ENCODE data around the gene C12orf75. TPM values are rescaled to one million over a fixed set of nuclear protein-coding genes. Genes with fewer than 3 reads are reported as not detected.

The C12orf75 gene
- 10 to 100 TPM; 68.6 to 73.0 TPM for total RNA-seq

DNA sequence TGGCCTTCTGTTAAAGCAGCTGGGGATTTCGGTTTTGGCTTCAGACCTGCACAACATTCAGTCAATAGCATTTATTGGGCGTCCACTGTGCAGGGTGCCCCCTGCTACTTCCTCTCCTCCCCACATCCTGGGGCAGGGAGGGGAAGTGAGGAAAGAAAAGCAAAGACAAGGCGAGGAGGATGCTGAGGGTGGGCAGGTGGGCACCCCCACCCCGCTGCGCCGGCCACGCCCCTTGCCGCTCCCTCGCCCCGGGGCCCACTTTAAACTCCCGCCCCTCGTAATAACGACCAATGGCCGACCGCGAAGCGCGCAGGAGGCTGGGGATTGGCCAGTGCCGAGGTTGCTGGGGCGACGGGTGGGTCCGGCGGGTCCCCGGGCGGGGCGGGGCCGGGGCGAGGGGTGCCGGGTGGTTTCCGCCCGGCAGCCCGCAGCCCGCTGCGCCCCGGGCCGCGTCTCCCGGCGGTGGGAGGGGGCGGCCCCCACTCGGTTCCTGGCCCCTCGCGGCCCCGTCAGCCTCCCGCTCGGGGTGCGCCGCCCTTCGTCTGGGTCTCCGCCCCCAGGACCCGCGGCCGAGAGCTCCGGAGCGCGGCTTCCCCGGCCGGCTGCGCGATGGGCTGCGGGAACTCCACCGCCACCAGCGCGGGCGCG lies at the start of gene C12orf75:
Gene C12orf75 (plus strand): TSS at position 409 of the 648 bp plus-strand sequence. CDS start 201 bp downstream, at position 610.
- peak; percentile 93 for DNase-seq
- H3K4me1 Mint-ChIP-seq (ENCODE audit: low read depth) = peaks cover 60% of the 10 kb centered on the region
- ATAC-seq (replicated peaks in 1 of 2) = peak; percentile 92 to 93
- H3K27ac Mint-ChIP-seq = peak within 1 kb of the TSS; percentile 87
- no peaks in the 10 kb centered on the region for H3K36me3 Mint-ChIP-seq (ENCODE audit: insufficient read depth in 2 of 2)
- H3K4me3 Mint-ChIP-seq = peak within 1 kb of the TSS; percentile 87 to 90
- H3K9me3 Mint-ChIP-seq = no peaks in the 10 kb centered on the region
- no peaks in the 10 kb centered on the region for H3K27me3 Mint-ChIP-seq (ENCODE audit: low read depth)

DNA sequence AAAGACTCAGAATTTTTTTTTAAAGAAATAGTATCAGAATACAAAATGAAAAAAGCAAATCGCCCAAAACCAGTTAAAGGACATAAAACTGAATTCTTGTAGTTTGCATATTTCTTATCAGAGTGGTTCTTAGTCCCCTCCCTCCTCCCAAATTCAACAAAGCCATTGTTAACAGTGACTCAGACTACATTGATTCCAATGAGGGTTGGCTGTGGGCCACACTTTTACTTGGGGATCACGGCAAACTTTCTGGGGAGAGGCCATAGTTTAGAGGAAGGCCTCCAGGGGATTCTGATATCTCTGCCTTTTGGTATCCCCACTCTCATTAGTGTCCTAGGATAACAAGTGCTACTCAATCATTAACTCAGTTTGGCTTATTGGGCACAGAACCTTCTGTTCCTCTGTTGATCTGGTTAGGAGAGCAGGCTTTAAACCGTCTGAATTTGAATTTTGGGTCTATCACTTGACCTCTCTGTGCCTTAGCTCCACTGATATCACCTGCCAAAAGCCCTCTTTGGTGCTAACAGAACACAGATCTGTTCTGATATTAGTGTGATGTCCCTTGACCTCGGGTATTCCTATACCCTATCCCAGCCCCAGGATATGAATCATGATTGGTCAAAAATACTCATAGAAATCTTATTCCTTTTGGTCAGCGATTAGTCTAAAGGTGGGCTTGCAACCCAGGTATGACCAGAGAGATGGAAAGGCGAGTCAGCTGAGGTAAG lies 49.4 kb upstream of the C12orf75 start:
- peaks cover 21% of the 10 kb centered on the region for H3K27me3 Mint-ChIP-seq (ENCODE audit: low read depth)
- no peak overlapping the region for H3K27ac Mint-ChIP-seq
- H3K4me1 Mint-ChIP-seq (ENCODE audit: low read depth) = no peaks in the 10 kb centered on the region
- no peak overlapping the region for H3K4me3 Mint-ChIP-seq
- ATAC-seq (replicated peaks in 1 of 2) = no peak
- no peak for DNase-seq
- no peaks in the 10 kb centered on the region for H3K9me3 Mint-ChIP-seq
- no peaks in the 10 kb centered on the region for H3K36me3 Mint-ChIP-seq (ENCODE audit: insufficient read depth in 2 of 2)

- ATAC-seq (replicated peaks in 1 of 2) (no peak), DNase-seq (no peak)
- no peaks in the 10 kb centered on the region for H3K4me1 Mint-ChIP-seq (ENCODE audit: low read depth)
- H3K4me3 Mint-ChIP-seq = no peak overlapping the region
- peaks cover 24% of the 10 kb centered on the region for H3K27me3 Mint-ChIP-seq (ENCODE audit: low read depth)
- H3K9me3 Mint-ChIP-seq = no peaks in the 10 kb centered on the region
- H3K36me3 Mint-ChIP-seq (ENCODE audit: insufficient read depth in 2 of 2) = no peaks in the 10 kb centered on the region
- H3K27ac Mint-ChIP-seq = no peak overlapping the region
Measured at GRCh38 chr12:105281694-105282049, 48.8 kb upstream of the C12orf75 start.

- no peaks in the 10 kb centered on the region for H3K9me3 Mint-ChIP-seq
- H3K4me3 Mint-ChIP-seq = no peak overlapping the region
- peaks cover 24% of the 10 kb centered on the region for H3K27me3 Mint-ChIP-seq (ENCODE audit: low read depth)
- no peak for ATAC-seq (replicated peaks in 1 of 2)
- DNase-seq = no peak
- H3K27ac Mint-ChIP-seq = no peak overlapping the region
- H3K4me1 Mint-ChIP-seq (ENCODE audit: low read depth) = no peaks in the 10 kb centered on the region
- H3K36me3 Mint-ChIP-seq (ENCODE audit: insufficient read depth in 2 of 2) = no peaks in the 10 kb centered on the region
Measured at GRCh38 chr12:105285378-105285777, 45.1 kb upstream of the C12orf75 start.

DNA sequence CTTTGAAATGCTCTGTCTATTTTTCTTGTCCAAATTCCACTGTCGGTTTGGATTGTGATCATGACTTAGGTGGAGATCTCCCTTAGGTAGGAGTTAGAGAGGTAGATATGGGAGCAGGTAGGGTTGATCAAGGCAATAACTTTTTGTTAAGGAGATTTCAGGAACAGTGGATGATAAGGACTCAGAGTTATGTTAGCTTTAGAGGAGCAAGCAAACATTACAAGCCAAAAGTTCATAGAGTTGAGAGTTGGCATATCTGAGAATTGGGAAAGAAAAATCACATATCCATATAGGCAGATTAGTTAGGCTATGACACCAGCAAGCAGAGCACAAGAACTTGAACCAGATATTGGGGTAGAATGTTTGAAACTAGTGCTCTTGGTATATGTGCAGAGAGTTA lies 43.1 kb upstream of the C12orf75 start:
- Mint-ChIP-seq H3K27ac (no peak overlapping the region), H3K4me3 (no peak overlapping the region), H3K4me1 (ENCODE audit: low read depth) (no peaks in the 10 kb centered on the region), H3K27me3 (ENCODE audit: low read depth) (peaks cover 30% of the 10 kb centered on the region), H3K36me3 (ENCODE audit: insufficient read depth in 2 of 2) (no peaks in the 10 kb centered on the region), H3K9me3 (no peaks in the 10 kb centered on the region)
- DNase-seq = no peak
- no peak for ATAC-seq (replicated peaks in 1 of 2)

GRCh38 chr12:105288311-105288996 lies 42.0 kb upstream of the C12orf75 start:
- no peak overlapping the region for H3K4me3 Mint-ChIP-seq
- H3K27ac Mint-ChIP-seq = no peak overlapping the region
- peaks cover 30% of the 10 kb centered on the region for H3K27me3 Mint-ChIP-seq (ENCODE audit: low read depth)
- DNase-seq (no peak), ATAC-seq (replicated peaks in 1 of 2) (peak in 1 of 2 donors; percentile 73)
- no peaks in the 10 kb centered on the region for H3K36me3 Mint-ChIP-seq (ENCODE audit: insufficient read depth in 2 of 2)
- no peaks in the 10 kb centered on the region for H3K4me1 Mint-ChIP-seq (ENCODE audit: low read depth)
- H3K9me3 Mint-ChIP-seq = no peaks in the 10 kb centered on the region

GRCh38 chr12:105289114-105289904 lies 41.2 kb upstream of the C12orf75 start:
- ATAC-seq (replicated peaks in 1 of 2) (peak; percentile 46 to 84), DNase-seq (no peak)
- no peak overlapping the region for H3K27ac Mint-ChIP-seq
- H3K4me3 Mint-ChIP-seq = no peak overlapping the region
- no peaks in the 10 kb centered on the region for H3K36me3 Mint-ChIP-seq (ENCODE audit: insufficient read depth in 2 of 2)
- H3K4me1 Mint-ChIP-seq (ENCODE audit: low read depth) = no peaks in the 10 kb centered on the region
- H3K9me3 Mint-ChIP-seq = no peaks in the 10 kb centered on the region
- peaks cover 21% of the 10 kb centered on the region for H3K27me3 Mint-ChIP-seq (ENCODE audit: low read depth)

GRCh38 chr12:105291531-105291930 lies 39.0 kb upstream of the C12orf75 start:
- Mint-ChIP-seq H3K4me1 (ENCODE audit: low read depth) (no peaks in the 10 kb centered on the region), H3K4me3 (no peak overlapping the region), H3K27ac (no peak overlapping the region), H3K36me3 (ENCODE audit: insufficient read depth in 2 of 2) (no peaks in the 10 kb centered on the region), H3K27me3 (ENCODE audit: low read depth) (peaks cover 6% of the 10 kb centered on the region), H3K9me3 (no peaks in the 10 kb centered on the region)
- DNase-seq (no peak), ATAC-seq (replicated peaks in 1 of 2) (no peak)

DNA sequence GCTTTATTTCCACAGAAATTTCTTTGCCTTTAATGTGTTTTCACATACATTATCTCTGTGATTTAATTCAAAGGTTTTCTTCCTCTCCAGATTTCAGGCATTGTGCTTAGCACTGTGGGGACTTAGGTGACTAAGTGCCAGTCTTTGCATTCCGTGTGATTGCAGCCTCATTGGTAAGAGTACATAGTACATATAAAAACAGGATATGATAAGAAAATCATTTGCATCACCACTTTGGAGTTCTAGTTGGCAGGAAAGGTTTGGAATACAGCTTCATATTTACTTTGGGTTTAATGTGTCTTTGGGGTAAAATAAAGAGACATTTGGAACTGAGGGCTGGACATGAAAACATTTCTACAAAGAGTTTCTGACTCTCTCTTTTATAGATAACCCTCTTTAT lies 37.8 kb upstream of the C12orf75 start:
- ATAC-seq (replicated peaks in 1 of 2) = no peak
- no peaks in the 10 kb centered on the region for H3K4me1 Mint-ChIP-seq (ENCODE audit: low read depth)

GRCh38 chr12:105293187-105293586 lies 37.3 kb upstream of the C12orf75 start:
- no peak overlapping the region for H3K27ac Mint-ChIP-seq
- H3K27me3 Mint-ChIP-seq (ENCODE audit: low read depth) = peaks cover 6% of the 10 kb centered on the region
- no peak for ATAC-seq (replicated peaks in 1 of 2)
- no peak for DNase-seq
- peaks cover 3 to 6% of the 10 kb centered on the region in 2 donors for H3K9me3 Mint-ChIP-seq
- no peak overlapping the region for H3K4me3 Mint-ChIP-seq
- H3K4me1 Mint-ChIP-seq (ENCODE audit: low read depth) = no peaks in the 10 kb centered on the region
- peaks cover 6 to 7% of the 10 kb centered on the region in 2 donors for H3K36me3 Mint-ChIP-seq (ENCODE audit: insufficient read depth in 2 of 2)

More for the DNA sequence above, 37.8 kb upstream of the C12orf75 start:
- H3K27ac Mint-ChIP-seq = no peak overlapping the region
- peaks cover 6% of the 10 kb centered on the region for H3K27me3 Mint-ChIP-seq (ENCODE audit: low read depth)
- peaks cover 0 to 2% of the 10 kb centered on the region in 2 donors for H3K9me3 Mint-ChIP-seq
- peaks cover 1 to 4% of the 10 kb centered on the region in 2 donors for H3K36me3 Mint-ChIP-seq (ENCODE audit: insufficient read depth in 2 of 2)
- DNase-seq = no peak
- H3K4me3 Mint-ChIP-seq = no peak overlapping the region

GRCh38 chr12:105294161-105294560 lies 36.3 kb upstream of the C12orf75 start:
- peaks cover 3 to 6% of the 10 kb centered on the region in 2 donors for H3K9me3 Mint-ChIP-seq
- H3K4me3 Mint-ChIP-seq = no peak overlapping the region
- no peaks in the 10 kb centered on the region for H3K4me1 Mint-ChIP-seq (ENCODE audit: low read depth)
- no peak overlapping the region for H3K27ac Mint-ChIP-seq
- DNase-seq (no peak), ATAC-seq (replicated peaks in 1 of 2) (no peak)
- peaks cover 6% of the 10 kb centered on the region for H3K27me3 Mint-ChIP-seq (ENCODE audit: low read depth)
- H3K36me3 Mint-ChIP-seq (ENCODE audit: insufficient read depth in 2 of 2) = peaks cover 6 to 7% of the 10 kb centered on the region in 2 donors

- Mint-ChIP-seq H3K4me3 (no peak overlapping the region), H3K36me3 (ENCODE audit: insufficient read depth in 2 of 2) (peaks cover 6 to 7% of the 10 kb centered on the region in 2 donors), H3K27me3 (ENCODE audit: low read depth) (peaks cover 6% of the 10 kb centered on the region), H3K4me1 (ENCODE audit: low read depth) (no peaks in the 10 kb centered on the region), H3K9me3 (peaks cover 3 to 7% of the 10 kb centered on the region in 2 donors), H3K27ac (no peak overlapping the region)
- ATAC-seq (replicated peaks in 1 of 2) (no peak), DNase-seq (no peak)
Measured at GRCh38 chr12:105294886-105295479, 35.5 kb upstream of the C12orf75 start.

Data from activated T-cell treated with anti-CD3 and anti-CD28 coated beads, Interleukin-2, amount 50 U/mL, for 72 hours (primary cell).